Measurements from ENCODE around the gene LRBA. TPM values are rescaled to one million over a fixed set of nuclear protein-coding genes. Genes with fewer than 3 reads are reported as not detected.
"Not testable (repeated sequence)": the region's sequence is repeated elsewhere in the genome, so short reads cannot be mapped to it uniquely, and the experiment has no call there.

LRBA gene
- total RNA-seq, 4 donors from 2014 or later = 28.0 to 51.5 (median 30.9) TPM

DNA sequence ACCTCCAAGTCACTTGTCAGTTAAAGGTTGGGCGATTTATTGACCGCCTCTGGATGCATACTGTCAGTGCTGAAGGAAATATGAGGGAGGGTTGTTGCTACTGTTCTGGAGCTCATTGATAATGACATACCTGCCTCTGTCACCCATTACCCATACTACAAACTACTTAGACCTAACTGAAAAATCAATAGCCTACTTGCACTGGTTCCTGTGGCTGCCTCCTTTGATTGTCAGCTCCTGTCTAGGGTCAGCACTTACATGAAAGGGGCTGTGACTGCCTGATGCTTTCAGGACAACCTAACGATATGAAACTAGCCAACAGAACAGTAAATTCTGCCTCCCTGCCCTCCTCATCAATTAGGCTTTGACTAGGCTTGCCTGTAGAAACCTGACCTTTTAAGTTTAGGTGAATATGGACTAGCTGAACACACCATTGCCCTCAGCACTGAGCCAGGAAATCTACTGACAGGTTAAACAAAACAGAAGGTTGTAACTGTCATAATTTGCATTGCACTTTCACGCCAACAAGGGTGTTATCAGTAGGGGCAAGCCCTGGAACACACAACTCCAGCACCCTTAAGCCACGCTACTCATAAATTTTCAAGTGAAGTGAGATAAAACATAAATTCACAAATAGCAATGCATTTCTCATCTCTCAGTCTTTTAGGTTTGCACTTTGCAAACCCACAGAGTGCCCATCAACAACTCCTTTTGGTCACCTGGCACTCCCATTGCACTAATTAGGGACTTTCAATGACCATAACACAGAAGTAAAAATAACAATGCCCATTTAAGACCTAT, 442.2 kb downstream of the LRBA start:
- ATAC-seq (ENCODE audit: low FRiP score) (no peak), DNase-seq (ENCODE audit: low spot score) (no peak)
- TF ChIP-seq, protein P1, sequence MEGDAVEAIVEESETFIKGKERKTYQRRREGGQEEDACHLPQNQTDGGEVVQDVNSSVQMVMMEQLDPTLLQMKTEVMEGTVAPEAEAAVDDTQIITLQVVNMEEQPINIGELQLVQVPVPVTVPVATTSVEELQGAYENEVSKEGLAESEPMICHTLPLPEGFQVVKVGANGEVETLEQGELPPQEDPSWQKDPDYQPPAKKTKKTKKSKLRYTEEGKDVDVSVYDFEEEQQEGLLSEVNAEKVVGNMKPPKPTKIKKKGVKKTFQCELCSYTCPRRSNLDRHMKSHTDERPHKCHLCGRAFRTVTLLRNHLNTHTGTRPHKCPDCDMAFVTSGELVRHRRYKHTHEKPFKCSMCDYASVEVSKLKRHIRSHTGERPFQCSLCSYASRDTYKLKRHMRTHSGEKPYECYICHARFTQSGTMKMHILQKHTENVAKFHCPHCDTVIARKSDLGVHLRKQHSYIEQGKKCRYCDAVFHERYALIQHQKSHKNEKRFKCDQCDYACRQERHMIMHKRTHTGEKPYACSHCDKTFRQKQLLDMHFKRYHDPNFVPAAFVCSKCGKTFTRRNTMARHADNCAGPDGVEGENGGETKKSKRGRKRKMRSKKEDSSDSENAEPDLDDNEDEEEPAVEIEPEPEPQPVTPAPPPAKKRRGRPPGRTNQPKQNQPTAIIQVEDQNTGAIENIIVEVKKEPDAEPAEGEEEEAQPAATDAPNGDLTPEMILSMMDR (IDR thresholded peaks at IDR 0.05) = no peak

DNA sequence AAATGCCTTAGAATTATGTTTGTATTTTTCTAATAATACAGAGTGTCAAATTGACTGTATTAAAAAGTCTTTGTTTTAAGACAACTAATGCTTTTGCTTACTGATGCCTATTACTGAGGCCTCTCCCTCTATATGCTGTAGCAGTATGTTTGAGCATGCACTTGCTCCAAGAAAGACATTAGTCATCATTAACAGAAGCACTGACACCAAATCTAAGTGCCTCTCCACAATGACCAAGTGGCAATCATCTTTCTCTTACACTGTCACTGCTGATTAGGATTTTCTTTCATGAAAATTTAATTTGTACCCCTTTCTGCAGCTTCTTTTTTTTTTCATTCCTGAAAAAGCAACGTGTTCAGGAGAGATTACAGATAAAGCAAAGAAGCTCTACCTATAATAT, 444.2 kb downstream of the LRBA start:
- ATAC-seq (ENCODE audit: low FRiP score) (no peak), DNase-seq (ENCODE audit: low spot score) (no peak)
- TF ChIP-seq, protein P1 (IDR thresholded peaks at IDR 0.05) = no peak

DNA sequence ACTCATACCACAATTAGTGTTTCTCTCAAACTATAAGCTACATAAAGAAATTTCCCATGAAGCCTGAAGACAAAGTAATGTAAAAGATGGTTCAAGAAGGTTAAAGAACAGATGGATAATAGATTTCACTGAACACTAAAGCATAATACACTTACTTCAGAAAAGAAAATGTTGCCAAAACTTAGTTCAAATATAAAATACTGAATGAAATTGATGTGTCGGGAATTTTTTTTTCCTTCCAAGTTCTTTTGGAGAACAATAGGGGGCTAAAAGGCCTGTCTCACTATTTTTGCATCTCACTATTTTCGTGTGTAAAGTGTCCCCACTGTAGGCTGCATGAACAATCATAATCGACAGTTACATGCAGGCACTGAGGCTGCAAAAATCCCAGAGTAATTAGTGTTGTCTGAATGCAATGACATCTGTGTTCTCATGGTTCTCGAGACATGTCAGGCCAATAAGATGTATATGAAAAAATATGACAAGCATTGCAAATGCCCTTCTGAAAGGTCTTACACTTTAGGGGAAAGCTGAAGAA, 445.0 kb downstream of the LRBA start:
- DNase-seq (ENCODE audit: low spot score) (no peak), ATAC-seq (ENCODE audit: low FRiP score) (no peak)
- TF ChIP-seq, protein P1 (IDR thresholded peaks at IDR 0.05) = no peak

DNA sequence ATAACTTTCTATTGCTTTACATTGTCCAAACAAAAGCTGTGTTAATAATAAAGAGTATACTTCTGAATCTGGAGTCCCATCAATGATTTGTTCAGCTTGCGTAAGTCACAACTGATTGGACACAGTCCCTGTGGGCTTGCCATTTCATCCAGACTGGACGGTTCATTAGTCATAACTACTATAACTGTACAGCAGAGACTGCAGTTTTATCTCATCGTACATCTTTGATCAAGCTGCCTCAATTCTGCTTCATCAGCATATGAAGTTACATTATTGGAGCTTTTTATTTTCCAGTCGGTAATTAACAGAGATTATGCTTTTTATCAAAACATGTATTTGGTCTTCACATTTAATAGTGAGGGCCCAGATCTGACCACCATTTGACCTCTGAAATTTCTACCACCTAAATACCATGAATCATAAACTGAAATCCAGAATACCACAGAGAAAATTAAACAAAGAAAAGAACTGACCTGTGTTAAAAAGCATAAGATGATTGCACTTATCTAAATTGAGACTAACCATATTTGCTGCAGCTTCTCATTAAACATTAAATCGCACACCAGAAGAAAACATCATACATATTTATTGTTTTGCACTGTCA, 445.6 kb downstream of the LRBA start:
- ATAC-seq (ENCODE audit: low FRiP score) (no peak), DNase-seq (ENCODE audit: low spot score) (no peak)
- TF ChIP-seq, protein P1 (IDR thresholded peaks at IDR 0.05) = no peak

DNA sequence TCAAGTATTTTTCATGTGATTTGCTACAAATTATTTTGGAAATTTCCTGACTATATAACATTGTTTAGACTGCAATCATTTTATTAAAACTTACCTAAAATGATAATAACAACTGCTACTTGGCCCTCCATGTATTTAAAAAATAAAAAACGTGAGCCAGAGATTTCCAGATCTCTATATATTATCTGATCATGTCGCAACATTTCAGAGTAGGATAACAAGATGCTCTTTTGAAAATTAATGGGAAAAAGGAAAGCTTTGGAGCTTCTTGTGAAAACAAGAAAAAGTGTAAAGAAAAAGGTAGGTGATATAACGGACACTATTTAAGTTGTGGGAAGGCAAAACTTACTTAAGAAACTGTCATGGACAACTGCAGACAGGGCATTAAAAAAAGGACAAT, 448.0 kb downstream of the LRBA start:
- DNase-seq (ENCODE audit: low spot score) (no peak), ATAC-seq (ENCODE audit: low FRiP score) (no peak)
- TF ChIP-seq, protein P1 (IDR thresholded peaks at IDR 0.05) = no peak

DNA sequence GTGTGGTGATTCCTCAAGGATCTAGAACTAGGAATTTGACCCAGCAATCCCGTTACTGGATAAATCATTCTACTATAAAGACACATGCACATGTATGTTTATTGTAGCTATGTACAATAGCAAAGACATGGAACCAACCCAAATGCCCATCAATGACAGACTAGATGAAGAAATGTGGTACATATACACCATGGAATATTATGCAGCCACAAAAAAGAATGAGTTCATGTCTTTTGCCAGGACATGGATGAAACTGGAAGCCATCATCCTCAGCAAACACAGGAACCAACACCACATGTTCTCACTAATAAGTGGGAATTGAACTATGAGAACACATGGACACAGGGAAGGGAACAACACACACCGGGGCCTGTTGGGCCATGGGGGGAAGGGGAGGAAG, 450.1 kb downstream of the LRBA start:
- DNase-seq (ENCODE audit: low spot score); ATAC-seq (ENCODE audit: low FRiP score): not testable (repeated sequence)

DNA sequence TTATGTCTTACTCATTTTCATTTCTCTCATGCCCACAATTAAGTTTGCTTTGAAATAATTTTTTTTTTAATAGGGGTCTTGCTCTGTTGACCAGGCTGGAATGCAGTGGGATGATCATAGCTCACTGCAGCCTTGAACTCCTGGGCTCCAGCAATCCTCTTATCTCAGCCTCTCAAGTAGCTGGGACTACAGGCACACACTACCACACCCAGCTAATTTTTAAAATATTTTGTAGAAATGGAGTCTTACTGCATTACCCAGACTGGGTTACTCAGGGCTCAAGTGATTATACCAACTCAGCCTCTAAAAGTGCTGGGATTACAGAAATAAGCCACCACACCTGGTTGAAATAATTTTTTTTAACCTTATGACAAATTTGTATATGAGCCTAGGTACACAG, 452.3 kb downstream of the LRBA start:
- no peak for DNase-seq (ENCODE audit: low spot score)

More for the DNA sequence above, 452.3 kb downstream of the LRBA start:
- TF ChIP-seq, protein P1 (IDR thresholded peaks at IDR 0.05) = no peak
- no peak for ATAC-seq (ENCODE audit: low FRiP score)
